ENCODE results near the gene FADS6. TPM values are rescaled to one million over a fixed set of nuclear protein-coding genes. Genes with fewer than 3 reads are reported as not detected.

Gene FADS6
- not detected for polyA plus RNA-seq (2012; ENCODE audit: insufficient read length, low read depth)

DNA sequence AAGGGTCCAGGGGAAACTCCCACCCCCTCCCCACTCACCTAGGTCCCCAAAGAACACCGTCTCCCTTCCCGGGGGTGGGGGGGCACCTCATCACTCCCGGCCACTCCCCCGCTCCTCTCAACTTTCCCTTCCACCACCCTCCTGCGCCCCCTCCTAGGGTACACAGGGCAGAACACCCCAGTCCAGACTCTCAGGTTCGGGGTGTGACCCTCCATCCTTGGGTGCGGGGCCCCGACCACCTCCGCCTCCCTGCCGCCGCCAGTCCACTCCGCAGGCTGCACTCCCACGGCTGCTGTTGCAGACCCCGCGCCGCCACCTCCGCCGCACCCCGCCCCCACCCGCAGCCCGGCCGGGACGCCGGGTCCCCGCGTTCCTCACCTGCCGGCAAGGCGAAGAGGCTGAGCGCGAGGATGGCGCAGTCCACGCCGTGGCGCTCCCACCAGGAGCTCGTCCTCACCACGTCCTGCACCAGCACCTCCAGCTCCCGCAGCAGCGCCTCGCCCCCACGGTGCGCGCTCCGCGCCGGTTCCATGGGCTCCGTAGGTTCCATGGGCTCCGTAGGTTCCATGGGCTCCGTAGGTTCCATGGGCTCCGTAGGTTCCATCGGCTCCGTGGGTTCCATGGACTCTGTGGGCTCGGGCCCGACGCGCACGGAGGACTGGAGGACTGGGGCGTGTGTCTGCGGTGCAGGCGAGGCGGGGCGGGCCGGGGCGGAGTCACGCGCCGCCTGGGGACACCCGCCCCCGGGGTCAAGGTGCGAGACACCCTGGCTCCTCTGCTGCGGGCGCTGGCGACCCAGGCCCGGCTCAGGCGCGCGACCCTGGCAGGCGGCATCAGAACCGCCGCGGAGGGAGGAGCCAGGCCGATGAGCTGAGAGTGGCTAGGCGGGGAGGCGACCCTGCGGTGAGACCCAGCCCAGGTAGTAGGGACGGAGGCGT is at the start of gene FADS6:
TSS of gene FADS6 (minus strand) at position 660 of the 938 bp plus-strand sequence. CDS start at position 622, 38 bp downstream.
- TF ChIP-seq SIN3A (IDR thresholded peaks at IDR 0.05; ENCODE audit: borderline replicate concordance, insufficient read depth, low read length): no peak
- TF ChIP-seq POLR2AphosphoS5 (IDR thresholded peaks at IDR 0.05; ENCODE audit: low read depth, low read length): no peak
- no peak for TF ChIP-seq TAF1 (IDR thresholded peaks at IDR 0.05; ENCODE audit: borderline replicate concordance, insufficient read depth, low read length)
- TF ChIP-seq FOXP2 (optimal IDR thresholded peaks at IDR 0.05; ENCODE audit: borderline replicate concordance, extremely low read depth, extremely low read length, insufficient read depth): no peak
- TF ChIP-seq REST (IDR thresholded peaks at IDR 0.05; ENCODE audit: insufficient read depth in 1 of 2, low read depth in 2 of 2, low read length in 2 of 2): no peak

GRCh38 chr17:74941128-74941725 is 47.8 kb upstream of the FADS6 start:
- TF ChIP-seq REST (IDR thresholded peaks at IDR 0.05; ENCODE audit: insufficient read depth in 1 of 2, low read depth in 2 of 2, low read length in 2 of 2) (no peak), POLR2AphosphoS5 (IDR thresholded peaks at IDR 0.05; ENCODE audit: low read depth, low read length) (no peak), TAF1 (IDR thresholded peaks at IDR 0.05; ENCODE audit: borderline replicate concordance, insufficient read depth, low read length) (no peak), FOXP2 (optimal IDR thresholded peaks at IDR 0.05; ENCODE audit: borderline replicate concordance, extremely low read depth, extremely low read length, insufficient read depth) (no peak), SIN3A (IDR thresholded peaks at IDR 0.05; ENCODE audit: borderline replicate concordance, insufficient read depth, low read length) (no peak)

DNA sequence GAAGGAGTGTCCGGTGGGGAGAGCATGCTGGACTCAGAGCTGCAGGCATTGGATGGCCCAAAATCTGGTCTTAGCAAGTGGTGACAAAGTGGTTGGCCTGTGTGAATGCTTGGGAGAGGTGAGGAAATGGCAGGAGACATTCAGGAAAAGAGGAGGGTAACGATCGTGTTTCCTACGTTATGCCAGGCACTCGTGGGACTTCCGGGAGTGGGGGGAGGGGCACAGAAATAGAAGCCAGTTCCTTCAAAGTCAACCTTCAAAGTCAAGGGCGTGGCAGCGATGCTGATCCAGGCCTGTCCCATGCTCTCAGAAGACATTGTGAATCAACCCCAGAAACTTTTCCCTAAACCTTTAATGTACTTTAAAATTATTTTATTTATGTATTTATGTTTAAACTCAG is 46.1 kb upstream of the FADS6 start:
- TF ChIP-seq POLR2AphosphoS5 (IDR thresholded peaks at IDR 0.05; ENCODE audit: low read depth, low read length) (no peak), REST (IDR thresholded peaks at IDR 0.05; ENCODE audit: insufficient read depth in 1 of 2, low read depth in 2 of 2, low read length in 2 of 2) (no peak), SIN3A (IDR thresholded peaks at IDR 0.05; ENCODE audit: borderline replicate concordance, insufficient read depth, low read length) (no peak), FOXP2 (optimal IDR thresholded peaks at IDR 0.05; ENCODE audit: borderline replicate concordance, extremely low read depth, extremely low read length, insufficient read depth) (no peak), TAF1 (IDR thresholded peaks at IDR 0.05; ENCODE audit: borderline replicate concordance, insufficient read depth, low read length) (no peak)

- TF ChIP-seq POLR2AphosphoS5 (IDR thresholded peaks at IDR 0.05; ENCODE audit: low read depth, low read length): no peak
- TF ChIP-seq SIN3A (IDR thresholded peaks at IDR 0.05; ENCODE audit: borderline replicate concordance, insufficient read depth, low read length): no peak
- TF ChIP-seq TAF1 (IDR thresholded peaks at IDR 0.05; ENCODE audit: borderline replicate concordance, insufficient read depth, low read length): no peak
- no peak for TF ChIP-seq FOXP2 (optimal IDR thresholded peaks at IDR 0.05; ENCODE audit: borderline replicate concordance, extremely low read depth, extremely low read length, insufficient read depth)
- TF ChIP-seq REST (IDR thresholded peaks at IDR 0.05; ENCODE audit: insufficient read depth in 1 of 2, low read depth in 2 of 2, low read length in 2 of 2): no peak
Measured at GRCh38 chr17:74938194-74938950, 44.9 kb upstream of the FADS6 start.
